CD4-positive, alpha-beta T cell (primary cell): ENCODE measurements around the gene CCL1. TPM values are rescaled to one million over a fixed set of nuclear protein-coding genes. Genes with fewer than 3 reads are reported as not detected.

ENCODE experiments used
- ATAC-seq: fragments of 200-7000 bp; cut with Tn5 transposase; one replicate; pipeline ENCODE4 v1.10.0; 2022; ENCODE audit warnings: mild to moderate bottlenecking; ENCODE audit not compliant: poor library complexity
- CTCF ChIA-PET: fragments of 350-600 bp; sonication (Branson Sonifier 250); formaldehyde crosslinking; loops from one replicate; lab custom pipeline; 2021; ENCODE audit warnings: antibody characterized with exemption, inconsistent platforms; lab: Charles Lee
- POLR2A ChIA-PET: fragments of 350-600 bp; sonication (Branson Sonifier 250); formaldehyde crosslinking; loops from one replicate; lab custom pipeline; 2021; ENCODE audit warnings: antibody characterized with exemption, inconsistent platforms; lab: Charles Lee
- DNase-seq, 14 experiments: peaks; one replicate each; pipeline ENCODE4 v3.0.0-alpha.2; 2013 to 2020; ENCODE audit warnings: mixed read lengths in 2 of 14
- H3K27ac ChIP-seq, 2 donors: one replicate each; pipeline versions ENCODE4 v1.5.1 to v1.7.0; 2013; ENCODE audit warnings: low read length in 2 of 2, low read depth in 1 of 2, mild to moderate bottlenecking in 1 of 2
- H3K27me3 ChIP-seq, 2 experiments: 1 replicate in 1 of 2; 2 replicates in 1 of 2; pipeline versions ENCODE4 v1.6.1 to v1.7.0; 2013; ENCODE audit warnings: low read length in 2 of 2, control low read depth in 1 of 2, mild to moderate bottlenecking in 1 of 2, moderate library complexity in 1 of 2; ENCODE audit not compliant: insufficient read depth in 2 of 2, control insufficient read depth in 1 of 2
- H3K36me3 ChIP-seq: one replicate; pipeline ENCODE4 v1.6.1; 2013; ENCODE audit warnings: low read length, control low read depth; ENCODE audit not compliant: insufficient read depth
- H3K4me1 ChIP-seq: one replicate; pipeline ENCODE4 v1.6.1; 2013; ENCODE audit warnings: low read length, control low read depth; ENCODE audit not compliant: insufficient read depth
- H3K4me3 ChIP-seq: one replicate; pipeline ENCODE4 v1.5.1; 2013; ENCODE audit warnings: mild to moderate bottlenecking, low read length, moderate library complexity
- H3K9me3 ChIP-seq, 2 experiments: 1 replicate in 1 of 2; 2 replicates in 1 of 2; pipeline versions ENCODE4 v1.6.1 to v1.7.0; 2013; ENCODE audit warnings: low read length in 2 of 2, mild to moderate bottlenecking in 2 of 2, control low read depth in 1 of 2, moderate library complexity in 1 of 2; ENCODE audit not compliant: control insufficient read depth in 1 of 2, insufficient read depth in 1 of 2
- H3K27ac Mint-ChIP-seq: one replicate; pipeline ENCODE4 v1.8.0; 2020; ENCODE audit warnings: mixed read lengths
- H3K27me3 Mint-ChIP-seq: one replicate; pipeline ENCODE4 v1.8.0; 2021; ENCODE audit warnings: mixed read lengths
- H3K36me3 Mint-ChIP-seq: one replicate; pipeline ENCODE4 v1.8.0; 2021; ENCODE audit warnings: low read depth, mixed read lengths
- H3K4me1 Mint-ChIP-seq: one replicate; pipeline ENCODE4 v1.8.0; 2021; ENCODE audit warnings: low read depth, mixed read lengths
- H3K4me3 Mint-ChIP-seq: one replicate; pipeline ENCODE4 v1.8.0; 2020; ENCODE audit warnings: mild to moderate bottlenecking, mixed read lengths
- H3K9me3 Mint-ChIP-seq: one replicate; pipeline ENCODE4 v1.8.0; 2020; ENCODE audit warnings: mixed read lengths
- CTCF ChIP-seq: fragments of 200-600 bp; IDR thresholded peaks from one replicate; pipeline ENCODE4 v1.8.0; 2022; ENCODE audit warnings: antibody characterized with exemption, mild to moderate bottlenecking
- intact Hi-C, 2 experiments: fragments of 100-400 bp; cut with DNase I in 1 of 2; cut with micrococcal nuclease in 1 of 2; formaldehyde crosslinking; loops; one replicate each; pipeline versions ENCODE4 v1.15.1 to v1.9.0; 2023 to 2025; cut with DNase I, micrococcal nuclease
- total RNA-seq, 174 experiments: library from RNA in 2 of 174; stranded (reverse) in 2 of 174; gene quantifications; one replicate each; pipeline ENCODE4 v1.2.3 and lab custom pipeline; 2021 to 2026

Gene CCL1
- total RNA-seq, 2 experiments from 2014 or later, result not detected

- DNase-seq (no peak), ATAC-seq (no peak)
- Mint-ChIP-seq H3K36me3 (no peaks in the 10 kb centered on the region), H3K27ac (no peak overlapping the region), H3K4me3 (no peak overlapping the region), H3K4me1 (no peaks in the 10 kb centered on the region), H3K9me3 (no peaks in the 10 kb centered on the region), H3K27me3 (no peaks in the 10 kb centered on the region)
- no peak for TF ChIP-seq CTCF
- Histone ChIP-seq H3K36me3 (no peaks in the 10 kb centered on the region), H3K4me1 (no peaks in the 10 kb centered on the region), H3K4me3 (no peak overlapping the region), H3K9me3 (no peaks in the 10 kb centered on the region), H3K27ac (no peak overlapping the region), H3K27me3 (no peaks in the 10 kb centered on the region)
- intact Hi-C loops, result no loop called here
- ChIA-PET CTCF (no interaction called here), POLR2A (no interaction called here)
Observed at GRCh38 chr17:34393401-34393800, 30.4 kb upstream of the CCL1 start.

GRCh38 chr17:34391241-34391640 lies 28.2 kb upstream of the CCL1 start:
- no peaks in the 10 kb centered on the region for H3K27me3 Mint-ChIP-seq
- no peaks in the 10 kb centered on the region for H3K9me3 ChIP-seq
- no peaks in the 10 kb centered on the region for H3K36me3 Mint-ChIP-seq
- no peak overlapping the region for H3K4me3 Mint-ChIP-seq
- DNase-seq (no peak), ATAC-seq (no peak)
- no peaks in the 10 kb centered on the region for H3K4me1 Mint-ChIP-seq
- H3K4me1 ChIP-seq, result no peaks in the 10 kb centered on the region
- H3K27me3 ChIP-seq, result no peaks in the 10 kb centered on the region
- H3K4me3 ChIP-seq, result no peak overlapping the region
- no peaks in the 10 kb centered on the region for H3K9me3 Mint-ChIP-seq
- intact Hi-C loops, result no loop called here
- no peak for TF ChIP-seq CTCF
- CTCF ChIA-PET, result no interaction called here
- H3K36me3 ChIP-seq, result no peaks in the 10 kb centered on the region
- no peak overlapping the region for H3K27ac Mint-ChIP-seq
- POLR2A ChIA-PET, result no interaction called here
- no peak overlapping the region for H3K27ac ChIP-seq

GRCh38 chr17:34390649-34391048 lies 27.6 kb upstream of the CCL1 start:
- Mint-ChIP-seq H3K4me3 (no peak overlapping the region), H3K27me3 (peaks cover 4% of the 10 kb centered on the region), H3K9me3 (no peaks in the 10 kb centered on the region), H3K4me1 (no peaks in the 10 kb centered on the region), H3K27ac (no peak overlapping the region), H3K36me3 (no peaks in the 10 kb centered on the region)
- H3K36me3 ChIP-seq, result no peaks in the 10 kb centered on the region
- no peaks in the 10 kb centered on the region for H3K27me3 ChIP-seq
- no peaks in the 10 kb centered on the region for H3K4me1 ChIP-seq
- TF ChIP-seq CTCF, result no peak
- ATAC-seq (no peak), DNase-seq (no peak)
- no peak overlapping the region for H3K4me3 ChIP-seq
- no peaks in the 10 kb centered on the region for H3K9me3 ChIP-seq
- CTCF ChIA-PET, result no interaction called here
- POLR2A ChIA-PET, result no interaction called here
- no peak overlapping the region for H3K27ac ChIP-seq
- intact Hi-C loops, result no loop called here
